Tibial nerve (tissue), 4 donors: ENCODE results near the gene MCEMP1. TPM values are rescaled to one million over a fixed set of nuclear protein-coding genes. Genes with fewer than 3 reads are reported as not detected.

Source experiments
- DNase-seq, 2 donors: peaks; one replicate each; pipeline ENCODE4 v3.0.0-alpha.2; 2019; ENCODE audit warnings: low spot score in 2 of 2
- H3K27ac ChIP-seq, 4 donors: fragments of 200-600 bp; sonication (generic) in 3 of 4; one replicate each; pipeline ENCODE4 v1.5.1; 2017 to 2019; ENCODE audit warnings: mild to moderate bottlenecking in 1 of 4
- H3K27me3 ChIP-seq, 2 donors: fragments of 200-600 bp; sonication (generic) in 1 of 2; one replicate each; pipeline versions ENCODE4 v1.5.1 to v1.6.0; 2017 to 2019
- H3K36me3 ChIP-seq, 3 donors: fragments of 200-600 bp; sonication (generic); one replicate each; pipeline ENCODE4 v1.5.1; 2018 to 2019
- H3K4me1 ChIP-seq, 4 donors: fragments of 200-600 bp; sonication (generic) in 3 of 4; one replicate each; pipeline ENCODE4 v1.5.1; 2017 to 2019
- H3K4me3 ChIP-seq, 4 donors: fragments of 200-600 bp; sonication (generic) in 3 of 4; one replicate each; pipeline ENCODE4 v1.5.1; 2017 to 2019; ENCODE audit warnings: mild to moderate bottlenecking in 1 of 4, moderate library complexity in 1 of 4
- H3K9me3 ChIP-seq, 4 donors: fragments of 200-600 bp; sonication (generic) in 3 of 4; one replicate each; pipeline ENCODE4 v1.5.1; 2017 to 2019
- EP300 ChIP-seq, 2 donors: sonication (generic); formaldehyde crosslinking; IDR thresholded peaks; one replicate each; pipeline ENCODE4 v1.6.1; 2017; ENCODE audit warnings: antibody characterized with exemption in 2 of 2, mild to moderate bottlenecking in 1 of 2
- POLR2A ChIP-seq, 2 donors: fragments of 450-650 bp; IDR thresholded peaks; one replicate each; pipeline ENCODE4 v1.6.1; 2017; ENCODE audit warnings: antibody characterized with exemption in 2 of 2, mild to moderate bottlenecking in 2 of 2, moderate library complexity in 2 of 2
- WGBS, 2 donors: methylation state at CpG; one replicate each; pipeline ENCODE4 v1.1.5; 2018; 5-methylcytosine and 5-hydroxymethylcytosine counted together
- total RNA-seq, 4 donors: library from RNA; depleted of rRNA; stranded (reverse); fragments of >200 nt; gene quantifications; one replicate each; pipeline ENCODE4 v1.1.0, GENCODE V29; 2016
- TF ChIP-seq, protein P1 (sequence below), 5 experiments: fragments of 200-600 bp in 3 of 5; fragments of 450-650 bp in 2 of 5; sonication (generic) in 3 of 5; IDR thresholded peaks; one replicate each; pipeline ENCODE4 v1.5.1; 2016 to 2019; ENCODE audit warnings: antibody characterized with exemption in 5 of 5, mild to moderate bottlenecking in 3 of 5, moderate library complexity in 2 of 5

MCEMP1 gene
- total RNA-seq, 4 donors from 2014 or later, result 1.5 TPM; not detected in 3

DNA sequence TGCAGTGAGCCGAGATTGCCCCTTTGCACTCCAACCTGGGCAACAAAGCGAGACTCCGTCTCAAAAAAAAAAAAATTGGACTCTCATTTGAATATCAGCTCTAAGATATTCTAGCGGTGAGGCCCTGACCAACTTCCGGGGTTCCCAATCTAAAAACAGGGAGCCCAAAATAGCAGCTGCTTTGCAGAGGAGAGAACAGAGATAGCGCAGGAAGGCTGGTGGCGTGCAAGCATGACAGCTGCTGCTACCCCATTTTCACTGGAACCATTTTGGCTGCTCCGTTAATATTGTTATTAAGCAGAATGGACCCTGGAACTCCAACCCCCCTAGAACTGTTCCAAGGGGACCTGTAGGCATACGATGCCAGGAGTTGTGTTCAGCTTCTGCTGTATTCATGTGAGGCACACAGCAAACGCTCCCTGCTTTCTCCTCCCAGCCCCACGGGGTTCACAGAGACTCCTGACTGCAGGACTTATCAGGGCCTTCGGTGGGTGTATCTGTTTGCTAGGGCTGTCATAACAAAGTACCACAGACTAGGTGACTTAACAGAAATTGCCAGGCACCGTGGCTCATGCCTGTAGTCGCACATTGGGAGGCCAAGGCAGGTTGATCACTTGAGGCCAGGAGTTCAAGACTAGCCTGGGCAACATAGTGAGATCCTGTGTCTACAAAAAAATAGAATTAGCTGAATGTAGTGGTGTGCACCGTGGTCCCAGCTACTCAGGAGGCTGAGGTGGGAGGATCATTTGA is 28.4 kb upstream of the MCEMP1 start:
- DNase-seq, result no peak
- no peaks in the 10 kb centered on the region for H3K9me3 ChIP-seq
- H3K27me3 ChIP-seq, result peaks cover 0 to 30% of the 10 kb centered on the region in 2 donors
- WGBS, 2 donors, result 79 to 84% methylated on average over 15 of the region's 15 CpGs
- H3K36me3 ChIP-seq, result no peaks in the 10 kb centered on the region
- no peak overlapping the region for H3K27ac ChIP-seq
- peaks cover 0 to 8% (median 0%) of the 10 kb centered on the region in 4 donors for H3K4me1 ChIP-seq
- no peak overlapping the region for H3K4me3 ChIP-seq
- TF ChIP-seq POLR2A (IDR thresholded peaks at IDR 0.05) (no peak), EP300 (IDR thresholded peaks at IDR 0.05) (no peak)
- TF ChIP-seq, protein P1, sequence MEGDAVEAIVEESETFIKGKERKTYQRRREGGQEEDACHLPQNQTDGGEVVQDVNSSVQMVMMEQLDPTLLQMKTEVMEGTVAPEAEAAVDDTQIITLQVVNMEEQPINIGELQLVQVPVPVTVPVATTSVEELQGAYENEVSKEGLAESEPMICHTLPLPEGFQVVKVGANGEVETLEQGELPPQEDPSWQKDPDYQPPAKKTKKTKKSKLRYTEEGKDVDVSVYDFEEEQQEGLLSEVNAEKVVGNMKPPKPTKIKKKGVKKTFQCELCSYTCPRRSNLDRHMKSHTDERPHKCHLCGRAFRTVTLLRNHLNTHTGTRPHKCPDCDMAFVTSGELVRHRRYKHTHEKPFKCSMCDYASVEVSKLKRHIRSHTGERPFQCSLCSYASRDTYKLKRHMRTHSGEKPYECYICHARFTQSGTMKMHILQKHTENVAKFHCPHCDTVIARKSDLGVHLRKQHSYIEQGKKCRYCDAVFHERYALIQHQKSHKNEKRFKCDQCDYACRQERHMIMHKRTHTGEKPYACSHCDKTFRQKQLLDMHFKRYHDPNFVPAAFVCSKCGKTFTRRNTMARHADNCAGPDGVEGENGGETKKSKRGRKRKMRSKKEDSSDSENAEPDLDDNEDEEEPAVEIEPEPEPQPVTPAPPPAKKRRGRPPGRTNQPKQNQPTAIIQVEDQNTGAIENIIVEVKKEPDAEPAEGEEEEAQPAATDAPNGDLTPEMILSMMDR (IDR thresholded peaks at IDR 0.05), result no peak

DNA sequence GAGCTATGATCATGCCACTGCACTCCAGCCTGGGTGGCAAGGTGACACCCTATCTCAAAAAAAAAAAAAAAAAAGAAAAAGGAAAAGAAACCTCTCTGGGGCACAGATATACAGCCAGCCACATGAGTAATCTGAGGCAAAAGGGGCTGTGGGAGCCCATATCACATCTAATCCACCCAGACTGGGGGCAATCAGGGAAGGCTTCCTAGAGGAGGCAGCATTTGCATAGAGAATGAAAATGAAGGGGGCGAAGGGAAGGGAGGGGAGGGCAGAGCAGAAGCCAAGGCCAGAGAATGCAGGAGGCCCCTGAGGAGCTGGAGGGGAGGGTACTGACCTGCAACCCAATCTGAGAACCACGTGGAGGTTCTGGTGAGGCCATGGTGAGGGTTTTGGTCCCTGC is 26.7 kb upstream of the MCEMP1 start:
- DNase-seq, result no peak
- 37 to 38% methylated on average over 2 of the region's 2 CpGs for WGBS, 2 donors
- Histone ChIP-seq H3K36me3 (no peaks in the 10 kb centered on the region), H3K4me1 (peaks cover 0 to 8% (median 0%) of the 10 kb centered on the region in 4 donors), H3K9me3 (no peaks in the 10 kb centered on the region), H3K27me3 (peaks cover 0 to 29% of the 10 kb centered on the region in 2 donors), H3K27ac (no peak overlapping the region), H3K4me3 (no peak overlapping the region)
- TF ChIP-seq EP300 (IDR thresholded peaks at IDR 0.05), result no peak
- TF ChIP-seq, protein P1 (IDR thresholded peaks at IDR 0.05), result no peak
- TF ChIP-seq POLR2A (IDR thresholded peaks at IDR 0.05), result no peak

DNA sequence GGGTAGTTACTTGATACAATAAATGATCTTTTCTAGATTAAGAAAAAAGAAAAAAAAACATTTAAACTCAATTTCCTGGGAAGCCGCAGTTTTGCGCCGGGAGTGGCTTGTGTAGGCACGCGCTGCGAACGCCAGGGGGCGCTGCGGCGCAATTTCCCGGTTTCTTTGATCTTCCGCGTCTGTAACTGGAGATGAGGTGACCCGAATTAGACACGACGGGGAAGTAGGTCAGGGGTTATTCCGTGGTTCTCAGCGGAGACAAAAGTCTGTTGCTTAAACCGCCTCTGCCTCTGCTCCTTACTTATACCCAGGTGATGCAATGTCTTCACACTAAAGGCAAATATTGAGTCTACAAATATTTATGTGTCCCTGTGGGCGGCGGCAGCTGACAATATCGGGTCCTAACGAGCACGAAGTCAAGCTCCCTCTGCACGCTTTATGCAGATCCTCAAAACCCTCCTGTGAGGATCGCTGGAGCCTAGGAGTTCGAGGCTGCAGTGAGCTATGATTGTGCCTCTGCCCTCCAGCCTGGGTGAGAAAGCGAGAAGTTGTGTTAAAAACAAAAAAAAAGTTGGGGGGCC is 24.7 kb upstream of the MCEMP1 start:
- H3K27ac ChIP-seq, result no peak overlapping the region
- TF ChIP-seq EP300 (IDR thresholded peaks at IDR 0.05) (no peak), POLR2A (IDR thresholded peaks at IDR 0.05) (no peak)
- TF ChIP-seq, protein P1 (IDR thresholded peaks at IDR 0.05), result peak; percentile 88 to 98 (median 95)

DNA sequence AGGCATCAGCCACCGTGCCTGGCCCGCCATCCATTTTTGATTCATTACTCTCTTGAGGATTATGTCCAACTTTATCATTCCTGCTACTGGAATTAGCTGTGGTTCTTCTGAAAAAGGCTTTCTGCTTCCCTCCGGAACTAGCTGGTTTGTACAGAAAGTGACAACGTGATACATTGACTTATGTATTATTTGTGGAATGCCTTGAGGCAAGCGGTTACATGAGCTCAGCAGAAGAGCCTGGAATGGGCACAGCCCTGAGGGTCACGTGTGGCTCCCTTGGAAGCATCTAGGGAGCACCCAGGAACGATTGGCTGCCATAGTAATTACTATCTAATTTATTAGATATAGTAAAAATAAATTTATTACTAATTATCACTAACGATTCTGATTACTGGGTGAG is 22.5 kb upstream of the MCEMP1 start:
- TF ChIP-seq EP300 (IDR thresholded peaks at IDR 0.05) (no peak), POLR2A (IDR thresholded peaks at IDR 0.05) (no peak)
- TF ChIP-seq, protein P1 (IDR thresholded peaks at IDR 0.05), result no peak
- Histone ChIP-seq H3K4me3 (no peak overlapping the region), H3K36me3 (no peaks in the 10 kb centered on the region), H3K9me3 (no peaks in the 10 kb centered on the region), H3K27ac (no peak overlapping the region), H3K4me1 (peaks cover 0 to 11% (median 0%) of the 10 kb centered on the region in 4 donors), H3K27me3 (peaks cover 0 to 21% of the 10 kb centered on the region in 2 donors)
- no peak for DNase-seq
- 52 to 55% methylated on average over 8 of the region's 8 CpGs for WGBS, 2 donors

More for the DNA sequence above, 24.7 kb upstream of the MCEMP1 start:
- H3K36me3 ChIP-seq, result no peaks in the 10 kb centered on the region
- peaks cover 0 to 27% of the 10 kb centered on the region in 2 donors for H3K27me3 ChIP-seq
- peak; percentile 42 to 73 for DNase-seq
- H3K9me3 ChIP-seq, result no peaks in the 10 kb centered on the region
- H3K4me3 ChIP-seq, result peak overlapping the region in 1 of 4 donors; percentile 26
- peaks cover 0 to 8% (median 0%) of the 10 kb centered on the region in 4 donors for H3K4me1 ChIP-seq
- WGBS, 2 donors, result 4 to 5% methylated on average over 28 of the region's 28 CpGs

DNA sequence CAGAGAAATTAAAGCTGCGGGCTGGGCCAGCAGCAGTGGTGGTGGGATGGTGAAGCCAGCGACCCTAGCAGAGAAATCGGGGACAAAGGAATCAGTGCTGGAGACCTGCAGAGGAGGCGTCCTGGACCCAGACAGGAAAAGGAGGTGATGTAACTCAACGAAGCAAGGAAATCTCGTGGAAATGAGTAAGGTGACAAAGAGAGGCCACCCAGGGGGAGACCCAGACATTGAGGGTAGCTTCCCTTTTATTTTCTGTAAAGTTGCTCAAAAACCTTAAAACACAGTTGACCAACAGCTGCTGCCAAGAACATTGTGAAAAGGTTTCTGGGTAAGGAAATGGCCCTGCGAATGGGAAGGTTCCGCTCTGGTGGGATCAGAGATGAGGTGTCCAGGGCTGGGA is 21.3 kb upstream of the MCEMP1 start:
- TF ChIP-seq POLR2A (IDR thresholded peaks at IDR 0.05) (no peak), EP300 (IDR thresholded peaks at IDR 0.05) (no peak)
- TF ChIP-seq, protein P1 (IDR thresholded peaks at IDR 0.05), result no peak
- H3K4me3 ChIP-seq, result no peak overlapping the region
- peaks cover 0 to 11% (median 0%) of the 10 kb centered on the region in 4 donors for H3K4me1 ChIP-seq
- no peak for DNase-seq
- H3K9me3 ChIP-seq, result no peaks in the 10 kb centered on the region
- H3K27ac ChIP-seq, result no peak overlapping the region
- no peaks in the 10 kb centered on the region for H3K36me3 ChIP-seq
- WGBS, 2 donors, result 67 to 68% methylated on average over 7 to 8 of the region's 8 CpGs
- peaks cover 0 to 12% of the 10 kb centered on the region in 2 donors for H3K27me3 ChIP-seq
